HCT116 (cell line): Measurements from ENCODE around the gene TEDC1.

Source experiments
- CEBPB ChIP-seq: IDR thresholded peaks from 2 replicates; pipeline ENCODE4 v1.6.1; 2012; ENCODE audit warnings: low read depth
- CTCF ChIP-seq, 3 experiments: fragments of 200-600 bp in 1 of 3; sonication (generic) in 1 of 3; IDR thresholded peaks in 2 of 3; conservative IDR thresholded peaks in 1 of 3; 2 replicates each; pipeline ENCODE4 v1.5.1; 2012 to 2017; ENCODE audit warnings: low read depth in 2 of 3, low read length in 2 of 3, antibody characterized with exemption in 1 of 3, borderline replicate concordance in 1 of 3, control low read depth in 1 of 3, mild to moderate bottlenecking in 1 of 3, mixed read lengths in 1 of 3, mixed run types in 1 of 3, moderate library complexity in 1 of 3; ENCODE audit not compliant: insufficient read depth in 1 of 3
- ELF1 ChIP-seq: IDR thresholded peaks from 2 replicates; pipeline ENCODE4 v1.6.1; 2012; ENCODE audit warnings: low read depth, borderline replicate concordance
- EZH2 ChIP-seq: fragments of 200-600 bp; sonication (generic); IDR thresholded peaks from 2 replicates; pipeline ENCODE4 v1.6.1; 2017; ENCODE audit warnings: antibody characterized with exemption, mixed run types
- EZH2phosphoT487 ChIP-seq: fragments of 200-600 bp; IDR thresholded peaks from 2 replicates; pipeline ENCODE4 v1.6.1; 2018; ENCODE audit warnings: antibody characterized with exemption, borderline replicate concordance
- POLR2A ChIP-seq: IDR thresholded peaks from 2 replicates; pipeline ENCODE4 v1.7.0; 2011; ENCODE audit warnings: borderline replicate concordance; ENCODE audit not compliant: insufficient read depth, insufficient read length; ENCODE audit errors: extremely low read depth
- SIN3A ChIP-seq: IDR thresholded peaks from 2 replicates; pipeline ENCODE4 v1.6.1; 2012; ENCODE audit warnings: low read depth
- SP1 ChIP-seq: IDR thresholded peaks from 2 replicates; pipeline ENCODE4 v1.6.1; 2012; ENCODE audit warnings: low read depth
- ZBTB33 ChIP-seq: IDR thresholded peaks from 2 replicates; pipeline ENCODE4 v1.6.1; 2011; ENCODE audit warnings: mild to moderate bottlenecking, low read length, moderate library complexity; ENCODE audit not compliant: insufficient replicate concordance; ENCODE audit errors: extremely low read depth
- ZFX ChIP-seq: fragments of 450-650 bp; IDR thresholded peaks from 2 replicates; pipeline ENCODE4 v1.6.1; 2017
- TF ChIP-seq, protein P1 (sequence below): IDR thresholded peaks from 2 replicates; pipeline ENCODE4 v1.6.1; 2012; ENCODE audit warnings: low read depth

GRCh38 chr14:105529319-105529568, 38.2 kb downstream of the TEDC1 start:
- no peak for TF ChIP-seq ZFX
- TF ChIP-seq SIN3A: no peak
- TF ChIP-seq, protein P1, sequence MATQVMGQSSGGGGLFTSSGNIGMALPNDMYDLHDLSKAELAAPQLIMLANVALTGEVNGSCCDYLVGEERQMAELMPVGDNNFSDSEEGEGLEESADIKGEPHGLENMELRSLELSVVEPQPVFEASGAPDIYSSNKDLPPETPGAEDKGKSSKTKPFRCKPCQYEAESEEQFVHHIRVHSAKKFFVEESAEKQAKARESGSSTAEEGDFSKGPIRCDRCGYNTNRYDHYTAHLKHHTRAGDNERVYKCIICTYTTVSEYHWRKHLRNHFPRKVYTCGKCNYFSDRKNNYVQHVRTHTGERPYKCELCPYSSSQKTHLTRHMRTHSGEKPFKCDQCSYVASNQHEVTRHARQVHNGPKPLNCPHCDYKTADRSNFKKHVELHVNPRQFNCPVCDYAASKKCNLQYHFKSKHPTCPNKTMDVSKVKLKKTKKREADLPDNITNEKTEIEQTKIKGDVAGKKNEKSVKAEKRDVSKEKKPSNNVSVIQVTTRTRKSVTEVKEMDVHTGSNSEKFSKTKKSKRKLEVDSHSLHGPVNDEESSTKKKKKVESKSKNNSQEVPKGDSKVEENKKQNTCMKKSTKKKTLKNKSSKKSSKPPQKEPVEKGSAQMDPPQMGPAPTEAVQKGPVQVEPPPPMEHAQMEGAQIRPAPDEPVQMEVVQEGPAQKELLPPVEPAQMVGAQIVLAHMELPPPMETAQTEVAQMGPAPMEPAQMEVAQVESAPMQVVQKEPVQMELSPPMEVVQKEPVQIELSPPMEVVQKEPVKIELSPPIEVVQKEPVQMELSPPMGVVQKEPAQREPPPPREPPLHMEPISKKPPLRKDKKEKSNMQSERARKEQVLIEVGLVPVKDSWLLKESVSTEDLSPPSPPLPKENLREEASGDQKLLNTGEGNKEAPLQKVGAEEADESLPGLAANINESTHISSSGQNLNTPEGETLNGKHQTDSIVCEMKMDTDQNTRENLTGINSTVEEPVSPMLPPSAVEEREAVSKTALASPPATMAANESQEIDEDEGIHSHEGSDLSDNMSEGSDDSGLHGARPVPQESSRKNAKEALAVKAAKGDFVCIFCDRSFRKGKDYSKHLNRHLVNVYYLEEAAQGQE: no peak
- TF ChIP-seq CTCF (IDR thresholded peaks at IDR 0.05 in 2 of 3, conservative IDR thresholded peaks at IDR 0.05 in 1 of 3; ENCODE audit: borderline replicate concordance in 1 of 3, insufficient read depth in 1 of 3, low read depth in 2 of 3, low read length in 2 of 3): no peak
- no peak for TF ChIP-seq POLR2A
- TF ChIP-seq EZH2phosphoT487: no peak
- TF ChIP-seq ZBTB33: no peak
- TF ChIP-seq ELF1: no peak
- no peak for TF ChIP-seq CEBPB
- TF ChIP-seq SP1: no peak
- TF ChIP-seq EZH2: no peak
